Stimulated activated CD8-positive, alpha-beta memory T cell treated with anti-CD3 and anti-CD28 coated beads, Interleukin-4, amount 100 ng/mL, for 1 hour (primary cell): ENCODE measurements around the gene CLPTM1.

Experiments
- DNase-seq, 2 donors: peaks; one replicate each; pipeline ENCODE4 v3.0.0-alpha.2; 2020; ENCODE audit warnings: low read depth in 2 of 2, low spot score in 1 of 2

CLPTM1 gene

GRCh38 chr19:45008552-45008951, 53.4 kb downstream of the CLPTM1 start:
- no peak for DNase-seq

GRCh38 chr19:45009625-45010255, 54.6 kb downstream of the CLPTM1 start:
- no peak for DNase-seq

- no peak for DNase-seq
Measured at GRCh38 chr19:45010306-45010705, 55.1 kb downstream of the CLPTM1 start.

GRCh38 chr19:45011959-45012358, 56.8 kb downstream of the CLPTM1 start:
- no peak for DNase-seq

- peak; percentile 46 to 50 for DNase-seq
Measured at GRCh38 chr19:45016388-45017314, 61.5 kb downstream of the CLPTM1 start.

- DNase-seq = no peak
Measured at GRCh38 chr19:45019187-45019586, 64.0 kb downstream of the CLPTM1 start.

GRCh38 chr19:45020071-45020470, 64.9 kb downstream of the CLPTM1 start:
- DNase-seq = no peak

GRCh38 chr19:45021971-45022370, 66.8 kb downstream of the CLPTM1 start:
- DNase-seq = no peak

- no peak for DNase-seq
Measured at GRCh38 chr19:45023048-45023447, 67.9 kb downstream of the CLPTM1 start.

GRCh38 chr19:45025264-45025663, 70.1 kb downstream of the CLPTM1 start:
- DNase-seq = no peak

- no peak for DNase-seq
Measured at GRCh38 chr19:45027371-45027770, 72.2 kb downstream of the CLPTM1 start.

GRCh38 chr19:45030825-45031224, 75.6 kb downstream of the CLPTM1 start:
- DNase-seq = no peak

GRCh38 chr19:45032421-45032820, 77.2 kb downstream of the CLPTM1 start:
- no peak for DNase-seq

GRCh38 chr19:45035755-45036154, 80.6 kb downstream of the CLPTM1 start:
- no peak for DNase-seq

GRCh38 chr19:45037393-45038169, 82.4 kb downstream of the CLPTM1 start:
- DNase-seq = no peak

GRCh38 chr19:45038931-45039893, 84.0 kb downstream of the CLPTM1 start, which contains the start of gene CLASRP:
TSS of gene CLASRP (plus strand) at chr19:45039045. CDS start at chr19:45040213, 1,168 bp downstream.
- DNase-seq = peak; percentile 75 to 79

GRCh38 chr19:45040059-45040771, 85.0 kb downstream of the CLPTM1 start:
- no peak for DNase-seq

- no peak for DNase-seq
Measured at GRCh38 chr19:45041125-45041524, 85.9 kb downstream of the CLPTM1 start.
